Measurements from ENCODE around the gene ADAMTSL3.

DNA sequence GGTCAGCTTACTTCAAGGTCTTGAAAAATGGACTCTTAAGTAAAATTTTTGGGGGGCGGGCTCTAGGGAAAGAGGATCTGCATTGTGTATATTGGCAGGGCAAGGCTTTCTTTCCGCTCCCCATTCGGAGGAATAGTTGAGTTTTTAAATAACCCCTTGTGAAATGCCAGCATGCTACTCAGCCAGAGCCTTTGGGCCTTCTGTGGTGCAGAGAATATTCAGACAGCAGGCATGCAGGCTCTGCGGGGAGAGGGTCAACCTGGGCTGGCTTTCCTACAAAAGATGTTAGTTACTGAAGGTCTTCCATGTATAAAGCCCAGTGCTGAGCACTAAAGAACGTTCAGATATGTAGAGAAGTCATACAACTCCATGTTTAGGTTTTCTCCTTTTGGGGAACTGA lies 40.6 kb downstream of the ADAMTSL3 start:
- TF ChIP-seq POLR2A (IDR thresholded peaks at IDR 0.05) (no peak), CTCF (IDR thresholded peaks at IDR 0.05) (no peak), POLR2AphosphoS5 (IDR thresholded peaks at IDR 0.05) (no peak)

Data from suprapubic skin (tissue), 4 donors.